CD4-positive, alpha-beta T cell (primary cell): Measurements from ENCODE around the gene SSTR4. TPM values are rescaled to one million over a fixed set of nuclear protein-coding genes. Genes with fewer than 3 reads are reported as not detected.

Source experiments
- ATAC-seq: fragments of 200-7000 bp; cut with Tn5 transposase; one replicate; pipeline ENCODE4 v1.10.0; 2022; ENCODE audit warnings: mild to moderate bottlenecking; ENCODE audit not compliant: poor library complexity
- CTCF ChIA-PET: fragments of 350-600 bp; sonication (Branson Sonifier 250); formaldehyde crosslinking; loops from one replicate; lab custom pipeline; 2021; ENCODE audit warnings: antibody characterized with exemption, inconsistent platforms; lab: Charles Lee
- POLR2A ChIA-PET: fragments of 350-600 bp; sonication (Branson Sonifier 250); formaldehyde crosslinking; loops from one replicate; lab custom pipeline; 2021; ENCODE audit warnings: antibody characterized with exemption, inconsistent platforms; lab: Charles Lee
- DNase-seq, 14 experiments: peaks; one replicate each; pipeline ENCODE4 v3.0.0-alpha.2; 2013 to 2020; ENCODE audit warnings: mixed read lengths in 2 of 14
- H3K27ac ChIP-seq, 2 donors: one replicate each; pipeline versions ENCODE4 v1.5.1 to v1.7.0; 2013; ENCODE audit warnings: low read length in 2 of 2, low read depth in 1 of 2, mild to moderate bottlenecking in 1 of 2
- H3K27me3 ChIP-seq, 2 experiments: 1 replicate in 1 of 2; 2 replicates in 1 of 2; pipeline versions ENCODE4 v1.6.1 to v1.7.0; 2013; ENCODE audit warnings: low read length in 2 of 2, control low read depth in 1 of 2, mild to moderate bottlenecking in 1 of 2, moderate library complexity in 1 of 2; ENCODE audit not compliant: insufficient read depth in 2 of 2, control insufficient read depth in 1 of 2
- H3K36me3 ChIP-seq: one replicate; pipeline ENCODE4 v1.6.1; 2013; ENCODE audit warnings: low read length, control low read depth; ENCODE audit not compliant: insufficient read depth
- H3K4me1 ChIP-seq: one replicate; pipeline ENCODE4 v1.6.1; 2013; ENCODE audit warnings: low read length, control low read depth; ENCODE audit not compliant: insufficient read depth
- H3K4me3 ChIP-seq: one replicate; pipeline ENCODE4 v1.5.1; 2013; ENCODE audit warnings: mild to moderate bottlenecking, low read length, moderate library complexity
- H3K9me3 ChIP-seq, 2 experiments: 1 replicate in 1 of 2; 2 replicates in 1 of 2; pipeline versions ENCODE4 v1.6.1 to v1.7.0; 2013; ENCODE audit warnings: low read length in 2 of 2, mild to moderate bottlenecking in 2 of 2, control low read depth in 1 of 2, moderate library complexity in 1 of 2; ENCODE audit not compliant: control insufficient read depth in 1 of 2, insufficient read depth in 1 of 2
- H3K27ac Mint-ChIP-seq: one replicate; pipeline ENCODE4 v1.8.0; 2020; ENCODE audit warnings: mixed read lengths
- H3K27me3 Mint-ChIP-seq: one replicate; pipeline ENCODE4 v1.8.0; 2021; ENCODE audit warnings: mixed read lengths
- H3K36me3 Mint-ChIP-seq: one replicate; pipeline ENCODE4 v1.8.0; 2021; ENCODE audit warnings: low read depth, mixed read lengths
- H3K4me1 Mint-ChIP-seq: one replicate; pipeline ENCODE4 v1.8.0; 2021; ENCODE audit warnings: low read depth, mixed read lengths
- H3K4me3 Mint-ChIP-seq: one replicate; pipeline ENCODE4 v1.8.0; 2020; ENCODE audit warnings: mild to moderate bottlenecking, mixed read lengths
- H3K9me3 Mint-ChIP-seq: one replicate; pipeline ENCODE4 v1.8.0; 2020; ENCODE audit warnings: mixed read lengths
- CTCF ChIP-seq: fragments of 200-600 bp; IDR thresholded peaks from one replicate; pipeline ENCODE4 v1.8.0; 2022; ENCODE audit warnings: antibody characterized with exemption, mild to moderate bottlenecking
- intact Hi-C, 2 experiments: fragments of 100-400 bp; cut with DNase I in 1 of 2; cut with micrococcal nuclease in 1 of 2; formaldehyde crosslinking; loops; one replicate each; pipeline versions ENCODE4 v1.15.1 to v1.9.0; 2023 to 2025; cut with DNase I, micrococcal nuclease
- total RNA-seq, 174 experiments: library from RNA in 2 of 174; stranded (reverse) in 2 of 174; gene quantifications; one replicate each; pipeline ENCODE4 v1.2.3 and lab custom pipeline; 2021 to 2026

The SSTR4 gene
- total RNA-seq, 2 experiments from 2014 or later = not detected

GRCh38 chr20:23065266-23066201 is 30.4 kb downstream of the SSTR4 start:
- POLR2A ChIA-PET = no interaction called here
- CTCF ChIA-PET = no interaction called here
- H3K4me1 Mint-ChIP-seq = no peaks in the 10 kb centered on the region

GRCh38 chr20:23066772-23067171 is 31.7 kb downstream of the SSTR4 start:
- Mint-ChIP-seq H3K4me1 (no peaks in the 10 kb centered on the region), H3K27ac (no peak overlapping the region), H3K9me3 (no peaks in the 10 kb centered on the region), H3K36me3 (no peaks in the 10 kb centered on the region), H3K4me3 (no peak overlapping the region), H3K27me3 (no peaks in the 10 kb centered on the region)
- intact Hi-C loops = no loop called here
- H3K4me3 ChIP-seq = no peak overlapping the region
- no peak for ATAC-seq
- H3K36me3 ChIP-seq = no peaks in the 10 kb centered on the region
- ChIA-PET CTCF (no interaction called here), POLR2A (no interaction called here)
- H3K27me3 ChIP-seq = peaks cover 0 to 2% of the 10 kb centered on the region in 2 experiments
- no peaks in the 10 kb centered on the region for H3K4me1 ChIP-seq
- no peak overlapping the region for H3K27ac ChIP-seq
- no peak for TF ChIP-seq CTCF
- DNase-seq = no peak
- H3K9me3 ChIP-seq = no peaks in the 10 kb centered on the region

More at GRCh38 chr20:23065266-23066201, 30.4 kb downstream of the SSTR4 start:
- TF ChIP-seq CTCF = no peak
- no peak overlapping the region for H3K27ac Mint-ChIP-seq
- no peak for DNase-seq
- H3K9me3 Mint-ChIP-seq = no peaks in the 10 kb centered on the region
- Histone ChIP-seq H3K27ac (no peak overlapping the region), H3K27me3 (peaks cover 0 to 2% of the 10 kb centered on the region in 2 experiments), H3K36me3 (no peaks in the 10 kb centered on the region), H3K4me1 (no peaks in the 10 kb centered on the region), H3K4me3 (no peak overlapping the region), H3K9me3 (no peaks in the 10 kb centered on the region)
- intact Hi-C loops = no loop called here
- ATAC-seq = no peak
- no peak overlapping the region for H3K4me3 Mint-ChIP-seq
- no peaks in the 10 kb centered on the region for H3K36me3 Mint-ChIP-seq
- peaks cover 2% of the 10 kb centered on the region for H3K27me3 Mint-ChIP-seq

- H3K27ac Mint-ChIP-seq = no peak overlapping the region
- H3K4me3 ChIP-seq = no peak overlapping the region
- H3K27me3 ChIP-seq = no peaks in the 10 kb centered on the region
- H3K4me3 Mint-ChIP-seq = no peak overlapping the region
- H3K9me3 ChIP-seq = no peaks in the 10 kb centered on the region
- H3K36me3 Mint-ChIP-seq = no peaks in the 10 kb centered on the region
- CTCF ChIA-PET = no interaction called here
- no peak overlapping the region for H3K27ac ChIP-seq
- POLR2A ChIA-PET = no interaction called here
- no peaks in the 10 kb centered on the region for H3K9me3 Mint-ChIP-seq
- TF ChIP-seq CTCF = no peak
- no peaks in the 10 kb centered on the region for H3K4me1 ChIP-seq
- no peaks in the 10 kb centered on the region for H3K36me3 ChIP-seq
- ATAC-seq = no peak
- intact Hi-C loops = no loop called here
- DNase-seq = no peak
- H3K27me3 Mint-ChIP-seq = no peaks in the 10 kb centered on the region
- no peaks in the 10 kb centered on the region for H3K4me1 Mint-ChIP-seq
Observed at GRCh38 chr20:23068283-23068682, 33.2 kb downstream of the SSTR4 start.
